Spleen (tissue), 11 donors: ENCODE measurements around the gene MINDY4. TPM values are rescaled to one million over a fixed set of nuclear protein-coding genes. Genes with fewer than 3 reads are reported as not detected.

ENCODE experiments used
- DNase-seq: peaks from one replicate; pipeline ENCODE4 v3.0.0-alpha.2; 2020
- H3K27ac ChIP-seq, 8 donors: fragments of 200-600 bp; sonication (generic) in 7 of 8; 1 replicate in 4 of 8; 2 replicates in 4 of 8; pipeline versions ENCODE4 v1.5.0 to v1.8.0; 2016 to 2021; ENCODE audit warnings: inconsistent platforms in 4 of 8, mild to moderate bottlenecking in 4 of 8, moderate library complexity in 1 of 8
- H3K27me3 ChIP-seq, 7 donors: fragments of 200-600 bp; sonication (generic) in 6 of 7; replicated peaks in 1 of 7; 1 replicate in 4 of 7; 2 replicates in 3 of 7; pipeline versions ENCODE4 v1.5.0 to v1.8.0; 2016 to 2021; ENCODE audit warnings: inconsistent platforms in 3 of 7, mild to moderate bottlenecking in 1 of 7
- H3K36me3 ChIP-seq, 6 donors: fragments of 200-600 bp; sonication (generic) in 5 of 6; 1 replicate in 4 of 6; 2 replicates in 2 of 6; pipeline versions ENCODE4 v1.5.0 to v1.8.0; 2016 to 2021; ENCODE audit warnings: inconsistent platforms in 2 of 6
- H3K4me1 ChIP-seq, 6 donors: fragments of 200-600 bp; sonication (generic) in 5 of 6; 1 replicate in 3 of 6; 2 replicates in 3 of 6; pipeline versions ENCODE4 v1.5.0 to v1.8.0; 2016 to 2021; ENCODE audit warnings: inconsistent platforms in 3 of 6
- H3K4me3 ChIP-seq, 8 donors: fragments of 200-600 bp; sonication (generic) in 7 of 8; 1 replicate in 4 of 8; 2 replicates in 4 of 8; pipeline versions ENCODE4 v1.5.0 to v1.8.0; 2016 to 2021; ENCODE audit warnings: inconsistent platforms in 4 of 8, mild to moderate bottlenecking in 4 of 8, moderate library complexity in 2 of 8
- H3K9me3 ChIP-seq, 8 donors: fragments of 200-600 bp; sonication (generic) in 7 of 8; 1 replicate in 4 of 8; 2 replicates in 4 of 8; pipeline versions ENCODE4 v1.5.0 to v1.8.0; 2016 to 2021; ENCODE audit warnings: inconsistent platforms in 4 of 8
- POLR2A ChIP-seq, 3 donors: fragments of 450-650 bp; IDR thresholded peaks; one replicate each; pipeline ENCODE4 v1.5.1; 2017; ENCODE audit warnings: antibody characterized with exemption in 3 of 3, mild to moderate bottlenecking in 1 of 3
- POLR2AphosphoS5 ChIP-seq, 3 donors: sonication (generic); formaldehyde crosslinking; IDR thresholded peaks; one replicate each; pipeline ENCODE4 v1.5.1; 2017; ENCODE audit warnings: antibody characterized with exemption in 3 of 3
- WGBS, 5 donors: extraction: QIAGEN DNeasy Blood & Tissue Kit in 3 of 5; methylation state at CpG; one replicate each; pipeline versions ENCODE4 v1.1.5 to v1.1.7; 2013 to 2018; 5-methylcytosine and 5-hydroxymethylcytosine counted together
- intact Hi-C: fragments of 100-400 bp; cut with DNase I; formaldehyde crosslinking; loops from one replicate; pipeline ENCODE4 v1.15.0; 2023; ENCODE audit warnings: low total_unique reads
- polyA plus RNA-seq, 3 donors: library from polyadenylated mRNA; stranded (reverse); fragments of 200-250 nt; gene quantifications; one replicate each; pipeline ENCODE4 v1.2.1, GENCODE V29; 2013
- total RNA-seq, 7 donors: library from RNA; depleted of rRNA in 3 of 7; stranded (reverse); fragments of >200 nt in 3 of 7; fragmentation: NEBNext Ultra II Directional in 4 of 7; extraction: Animal tissue kit (Norgen Biotek cat#: 25700) in 4 of 7; gene quantifications; one replicate each; pipeline versions ENCODE4 v1.1.0 to v1.2.1, GENCODE V29; 2016 to 2021
- TF ChIP-seq, protein P1 (sequence below), 11 experiments: fragments of 200-600 bp in 7 of 11; fragments of 450-650 bp in 4 of 11; sonication (generic) in 4 of 11; IDR thresholded peaks in 8 of 11; conservative IDR thresholded peaks in 3 of 11; 1 replicate in 7 of 11; 2 replicates in 4 of 11; pipeline versions ENCODE4 v1.4.0 to v1.8.0; 2016 to 2021; ENCODE audit warnings: antibody characterized with exemption in 11 of 11, inconsistent platforms in 4 of 11, mild to moderate bottlenecking in 1 of 11
- donor health status: healthy with polysubstance abuse.
- donor health status: DM: no; HTN: no; CAD: no; lungs with moderate emphysema.
- donor health status: DM: no; HTN: no; CAD: no.
- donor health status: Bipolar disorder and iron deficiency.
- donor health status: healthy.
- donor health status: DM: no; HTN: no; CAD: no.
- donor health status: DM: yes; HTN: yes; CAD: no.

MINDY4 gene
- total and polyA plus RNA-seq, 10 donors: 0.63 to 7.0 (median 3.0) TPM

DNA sequence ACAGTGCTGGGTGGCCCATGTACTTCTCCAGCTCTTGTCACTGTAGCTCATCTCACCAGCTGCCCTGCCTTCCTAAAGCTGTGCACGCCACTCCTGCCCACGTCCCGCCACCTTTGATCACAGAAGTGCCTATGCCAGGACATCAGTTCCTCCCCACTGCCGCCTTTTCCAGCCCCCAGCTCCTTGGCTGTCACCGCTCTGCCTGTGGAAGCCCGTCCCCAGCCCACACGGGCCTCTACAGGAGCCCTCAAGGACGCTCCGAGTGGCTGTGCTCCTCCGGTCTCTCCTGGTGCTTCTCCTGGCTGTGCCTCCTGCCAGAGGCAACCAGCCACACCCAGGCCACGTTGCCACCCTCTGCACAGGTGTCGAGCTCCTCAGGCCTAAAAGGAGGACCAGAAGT is 38.6 kb upstream of the MINDY4 start:
- Histone ChIP-seq H3K36me3 (no peaks in the 10 kb centered on the region), H3K4me1 (peaks cover 0 to 9% (median 1%) of the 10 kb centered on the region in 6 donors), H3K27ac (no peak overlapping the region), H3K9me3 (no peaks in the 10 kb centered on the region), H3K27me3 (peaks cover 0 to 16% (median 0%) of the 10 kb centered on the region in 7 donors), H3K4me3 (no peak overlapping the region)
- 88 to 91% (median 90%) methylated on average over 11 to 12 of the region's 12 CpGs for WGBS, 5 donors
- no peak for DNase-seq
- intact Hi-C loops: loop anchor here (10.0 kb wide), 1 partner anchor 568 kb away; no protein-coding TSS in a partner anchor
- TF ChIP-seq POLR2AphosphoS5 (IDR thresholded peaks at IDR 0.05): no peak
- TF ChIP-seq POLR2A (IDR thresholded peaks at IDR 0.05): no peak
- TF ChIP-seq, protein P1, sequence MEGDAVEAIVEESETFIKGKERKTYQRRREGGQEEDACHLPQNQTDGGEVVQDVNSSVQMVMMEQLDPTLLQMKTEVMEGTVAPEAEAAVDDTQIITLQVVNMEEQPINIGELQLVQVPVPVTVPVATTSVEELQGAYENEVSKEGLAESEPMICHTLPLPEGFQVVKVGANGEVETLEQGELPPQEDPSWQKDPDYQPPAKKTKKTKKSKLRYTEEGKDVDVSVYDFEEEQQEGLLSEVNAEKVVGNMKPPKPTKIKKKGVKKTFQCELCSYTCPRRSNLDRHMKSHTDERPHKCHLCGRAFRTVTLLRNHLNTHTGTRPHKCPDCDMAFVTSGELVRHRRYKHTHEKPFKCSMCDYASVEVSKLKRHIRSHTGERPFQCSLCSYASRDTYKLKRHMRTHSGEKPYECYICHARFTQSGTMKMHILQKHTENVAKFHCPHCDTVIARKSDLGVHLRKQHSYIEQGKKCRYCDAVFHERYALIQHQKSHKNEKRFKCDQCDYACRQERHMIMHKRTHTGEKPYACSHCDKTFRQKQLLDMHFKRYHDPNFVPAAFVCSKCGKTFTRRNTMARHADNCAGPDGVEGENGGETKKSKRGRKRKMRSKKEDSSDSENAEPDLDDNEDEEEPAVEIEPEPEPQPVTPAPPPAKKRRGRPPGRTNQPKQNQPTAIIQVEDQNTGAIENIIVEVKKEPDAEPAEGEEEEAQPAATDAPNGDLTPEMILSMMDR (IDR thresholded peaks at IDR 0.05 in 8 of 11, conservative IDR thresholded peaks at IDR 0.05 in 3 of 11): no peak

GRCh38 chr7:30733216-30733615 is 38.0 kb upstream of the MINDY4 start:
- Histone ChIP-seq H3K27ac (no peak overlapping the region), H3K4me1 (peaks cover 0 to 9% (median 0%) of the 10 kb centered on the region in 6 donors), H3K27me3 (peaks cover 0 to 16% (median 0%) of the 10 kb centered on the region in 7 donors), H3K9me3 (no peaks in the 10 kb centered on the region), H3K4me3 (no peak overlapping the region), H3K36me3 (no peaks in the 10 kb centered on the region)
- TF ChIP-seq, protein P1 (IDR thresholded peaks at IDR 0.05 in 8 of 11, conservative IDR thresholded peaks at IDR 0.05 in 3 of 11): no peak
- TF ChIP-seq POLR2AphosphoS5 (IDR thresholded peaks at IDR 0.05) (no peak), POLR2A (IDR thresholded peaks at IDR 0.05) (no peak)
- WGBS, 5 donors: 82 to 96% (median 92%) methylated on average over 6 of the region's 6 CpGs
- no peak for DNase-seq
- intact Hi-C loops: loop anchor here (10.0 kb wide), 1 partner anchor 568 kb away; no protein-coding TSS in a partner anchor

GRCh38 chr7:30733691-30734090 is 37.5 kb upstream of the MINDY4 start:
- no peaks in the 10 kb centered on the region for H3K9me3 ChIP-seq
- DNase-seq: peak; percentile 61
- intact Hi-C loops: loop anchor here (10.0 kb wide), 1 partner anchor 569 kb away; no protein-coding TSS in a partner anchor
- WGBS, 5 donors: 93 to 95% (median 95%) methylated on average over 7 to 11 of the region's 11 CpGs
- H3K4me1 ChIP-seq: peaks cover 0 to 10% (median 0%) of the 10 kb centered on the region in 6 donors
- H3K27me3 ChIP-seq: peaks cover 0 to 16% (median 0%) of the 10 kb centered on the region in 7 donors
- no peak overlapping the region for H3K27ac ChIP-seq
- TF ChIP-seq POLR2AphosphoS5 (IDR thresholded peaks at IDR 0.05) (no peak), POLR2A (IDR thresholded peaks at IDR 0.05) (no peak)
- TF ChIP-seq, protein P1 (IDR thresholded peaks at IDR 0.05 in 8 of 11, conservative IDR thresholded peaks at IDR 0.05 in 3 of 11): no peak
- H3K36me3 ChIP-seq: no peaks in the 10 kb centered on the region
- no peak overlapping the region for H3K4me3 ChIP-seq

GRCh38 chr7:30734497-30734896 is 36.7 kb upstream of the MINDY4 start:
- H3K9me3 ChIP-seq: no peaks in the 10 kb centered on the region
- DNase-seq: peak; percentile 70
- intact Hi-C loops: loop anchor here (10.0 kb wide), 1 partner anchor 570 kb away; no protein-coding TSS in a partner anchor
- H3K27me3 ChIP-seq: peaks cover 0 to 16% (median 0%) of the 10 kb centered on the region in 7 donors
- no peaks in the 10 kb centered on the region for H3K36me3 ChIP-seq
- H3K4me1 ChIP-seq: peaks cover 0 to 10% (median 0%) of the 10 kb centered on the region in 6 donors
- 86 to 89% (median 86%) methylated on average over 5 to 7 of the region's 7 CpGs for WGBS, 5 donors
- H3K27ac ChIP-seq: no peak overlapping the region
- TF ChIP-seq POLR2AphosphoS5 (IDR thresholded peaks at IDR 0.05): no peak
- TF ChIP-seq, protein P1 (IDR thresholded peaks at IDR 0.05 in 8 of 11, conservative IDR thresholded peaks at IDR 0.05 in 3 of 11): no peak
- TF ChIP-seq POLR2A (IDR thresholded peaks at IDR 0.05): no peak
- no peak overlapping the region for H3K4me3 ChIP-seq
